IPS DF 4.7 (cell line): ENCODE results near the gene SUGCT.
A peak's percentile ranks its signal among the peaks of the same experiment; 100 is the strongest.

Experiments
- DNase-seq: peaks from one replicate; pipeline ENCODE4 v3.0.0-alpha.2; 2013; ENCODE audit warnings: low spot score; ENCODE audit errors: extremely low read depth

The SUGCT gene

GRCh38 chr7:40658729-40659128 lies 523.9 kb downstream of the SUGCT start:
- DNase-seq, result no peak

- DNase-seq, result no peak
Measured at GRCh38 chr7:40659231-40659630, 524.4 kb downstream of the SUGCT start.

GRCh38 chr7:40673285-40673684 lies 538.5 kb downstream of the SUGCT start:
- no peak for DNase-seq

GRCh38 chr7:40674316-40674715 lies 539.5 kb downstream of the SUGCT start:
- no peak for DNase-seq

- no peak for DNase-seq
Measured at GRCh38 chr7:40675741-40676140, 540.9 kb downstream of the SUGCT start.

- no peak for DNase-seq
Measured at GRCh38 chr7:40676221-40676620, 541.4 kb downstream of the SUGCT start.

GRCh38 chr7:40680657-40681056 lies 545.9 kb downstream of the SUGCT start:
- DNase-seq, result peak; percentile 41

- DNase-seq, result no peak
Measured at GRCh38 chr7:40682696-40683095, 547.9 kb downstream of the SUGCT start.

- DNase-seq, result no peak
Measured at GRCh38 chr7:40694026-40694809, 559.4 kb downstream of the SUGCT start.

GRCh38 chr7:40694991-40695390 lies 560.2 kb downstream of the SUGCT start:
- no peak for DNase-seq

GRCh38 chr7:40697653-40698052 lies 562.8 kb downstream of the SUGCT start:
- no peak for DNase-seq

- no peak for DNase-seq
Measured at GRCh38 chr7:40698214-40698920, 563.6 kb downstream of the SUGCT start.

GRCh38 chr7:40698921-40699260 lies 564.1 kb downstream of the SUGCT start:
- no peak for DNase-seq

GRCh38 chr7:40700653-40701421 lies 566.0 kb downstream of the SUGCT start:
- DNase-seq, result no peak

- DNase-seq, result no peak
Measured at GRCh38 chr7:40701836-40702551, 567.2 kb downstream of the SUGCT start.

GRCh38 chr7:40704172-40704571 lies 569.4 kb downstream of the SUGCT start:
- DNase-seq, result no peak

GRCh38 chr7:40706829-40707228 lies 572.0 kb downstream of the SUGCT start:
- DNase-seq, result no peak

GRCh38 chr7:40709062-40709964 lies 574.5 kb downstream of the SUGCT start:
- DNase-seq, result no peak

- DNase-seq, result no peak
Measured at GRCh38 chr7:40711706-40712105, 576.9 kb downstream of the SUGCT start.

GRCh38 chr7:40714363-40715052 lies 579.7 kb downstream of the SUGCT start:
- DNase-seq, result no peak
